HepG2 (cell line): ENCODE results near the gene COG1. TPM values are rescaled to one million over a fixed set of nuclear protein-coding genes. Genes with fewer than 3 reads are reported as not detected.
A peak's percentile ranks its signal among the peaks of the same experiment; 100 is the strongest.

ENCODE experiments used
- ATAC-seq: fragments of 200-7000 bp; cut with Tn5 transposase; 3 replicates; pipeline ENCODE4 v1.9.1; 2020; ENCODE audit warnings: mild to moderate bottlenecking, moderate library complexity
- BruUV-seq: library from RNA; stranded (reverse); fragments of 400-500 nt; replicated peaks from 2 replicates; lab custom pipeline; 2021; lab: Mats Ljungman, UMichigan
- CTCF ChIA-PET: fragments of 300-600 bp; formaldehyde crosslinking; extraction: SDS; loops from one replicate; lab custom pipeline; 2021; ENCODE audit warnings: low total read pairs, inconsistent platforms, low intra/inter-chr PET ratio; lab: Yijun Ruan, JAX
- POLR2A ChIA-PET: fragments of 350-600 bp; sonication (Branson Sonifier 250); formaldehyde crosslinking; loops from one replicate; lab custom pipeline; 2020; ENCODE audit warnings: antibody characterized with exemption, inconsistent platforms; lab: Yijun Ruan, JAX
- DNase-seq: peaks from one replicate; pipeline ENCODE4 v3.0.0-alpha.2; 2015; ENCODE audit warnings: low spot score
- FAIRE-seq: peaks from 3 replicates; lab custom pipeline; 2011; peaks lifted over from hg19 to GRCh38; lab: Jason Lieb, UNC
- H2AFZ ChIP-seq: one replicate; pipeline ENCODE4 v1.6.1; 2011; ENCODE audit warnings: low read length, inconsistent platforms
- H3K27ac ChIP-seq: fragments of 300-600 bp; 3 replicates; pipeline ENCODE4 v1.8.0; 2011; ENCODE audit warnings: mixed run types, mild to moderate bottlenecking, mixed read lengths, low read length, inconsistent platforms; ENCODE audit not compliant: insufficient read depth; ENCODE audit errors: extremely low read length
- H3K27me3 ChIP-seq, 2 experiments: fragments of 200-600 bp in 1 of 2; 2 replicates in 1 of 2; 3 replicates in 1 of 2; pipeline versions ENCODE4 v1.6.0 to v1.8.0; 2011; ENCODE audit warnings: low read length in 2 of 2, mild to moderate bottlenecking in 2 of 2, moderate library complexity in 2 of 2, inconsistent platforms in 1 of 2; ENCODE audit not compliant: insufficient read depth in 2 of 2, control insufficient read depth in 1 of 2
- H3K36me3 ChIP-seq, 2 experiments: fragments of 200-600 bp in 1 of 2; replicated peaks in 1 of 2; 2 replicates in 1 of 2; 3 replicates in 1 of 2; pipeline versions ENCODE4 v1.5.1 to v1.8.0; 2011; ENCODE audit warnings: low read length in 2 of 2, inconsistent platforms in 1 of 2; ENCODE audit not compliant: insufficient read depth in 2 of 2, control insufficient read depth in 1 of 2
- H3K4me1 ChIP-seq: 2 replicates; pipeline ENCODE4 v1.5.1; 2012; ENCODE audit warnings: low read length, inconsistent platforms; ENCODE audit not compliant: insufficient read depth
- H3K4me2 ChIP-seq: 2 replicates; pipeline ENCODE4 v1.6.0; 2011; ENCODE audit warnings: low read depth, low read length, inconsistent platforms
- H3K4me3 ChIP-seq, 3 experiments: fragments of 200-600 bp in 1 of 3; sonication (generic), shearing (Covaris generic) in 1 of 3; replicated peaks in 1 of 3; 2 replicates each; pipeline ENCODE4 v1.5.1; 2011 to 2016; ENCODE audit warnings: low read length in 3 of 3, inconsistent platforms in 2 of 3, low read depth in 2 of 3, mild to moderate bottlenecking in 2 of 3, control low read depth in 1 of 3, mixed read lengths in 1 of 3; ENCODE audit not compliant: insufficient read depth in 1 of 3
- H3K79me2 ChIP-seq: one replicate; pipeline ENCODE4 v1.6.1; 2011; ENCODE audit warnings: low read length, inconsistent platforms; ENCODE audit not compliant: insufficient read depth
- H3K9ac ChIP-seq: 2 replicates; pipeline ENCODE4 v1.6.0; 2011; ENCODE audit warnings: mild to moderate bottlenecking, low read depth, low read length, inconsistent platforms; ENCODE audit not compliant: insufficient read depth
- H3K9me3 ChIP-seq: 2 replicates; pipeline ENCODE4 v1.5.1; 2012; ENCODE audit warnings: mild to moderate bottlenecking, low read length
- H4K20me1 ChIP-seq: 2 replicates; pipeline ENCODE4 v1.6.0; 2011; ENCODE audit warnings: inconsistent platforms, mild to moderate bottlenecking, low read length, moderate library complexity; ENCODE audit not compliant: insufficient read depth
- AGO1 ChIP-seq: fragments of 200-400 bp; formaldehyde crosslinking; IDR thresholded peaks from 2 replicates; pipeline ENCODE4 v1.6.1; 2017; ENCODE audit warnings: mild to moderate bottlenecking, low read depth, low read length, moderate library complexity; ENCODE audit not compliant: poor library complexity, severe bottlenecking
- ATF6 ChIP-seq: sonication (generic); formaldehyde crosslinking; conservative IDR thresholded peaks from 2 replicates; pipeline ENCODE4 v1.4.0; 2020; ENCODE audit warnings: missing genetic modification reagents
- CAMTA2 ChIP-seq: sonication (generic); formaldehyde crosslinking; IDR thresholded peaks from 2 replicates; pipeline ENCODE4 v1.4.0; 2020; ENCODE audit warnings: mild to moderate bottlenecking, missing genetic modification reagents, borderline replicate concordance
- CBX2 ChIP-seq, 2 experiments: fragments of 200-600 bp in 1 of 2; sonication (generic); formaldehyde crosslinking in 1 of 2; IDR thresholded peaks; 2 replicates each; pipeline versions ENCODE4 v1.7.0 to v1.8.1; 2018 to 2022; ENCODE audit warnings: low read depth in 2 of 2, low read length in 1 of 2, mild to moderate bottlenecking in 1 of 2, missing genetic modification reagents in 1 of 2
- DDIT3 ChIP-seq: sonication (generic); formaldehyde crosslinking; IDR thresholded peaks from 2 replicates; pipeline ENCODE4 v1.4.0; 2020; ENCODE audit warnings: mild to moderate bottlenecking, missing genetic modification reagents
- ETS1 ChIP-seq: sonication (generic); formaldehyde crosslinking; IDR thresholded peaks from 2 replicates; pipeline ENCODE4 v1.4.0; 2020; ENCODE audit warnings: missing genetic modification reagents
- KDM1A ChIP-seq: IDR thresholded peaks from 2 replicates; pipeline ENCODE4 v1.6.1; 2016; ENCODE audit warnings: missing compliant biosample characterization
- NFRKB ChIP-seq: fragments of 450-650 bp; IDR thresholded peaks from 2 replicates; pipeline ENCODE4 v1.6.1; 2017
- RAD21 ChIP-seq: fragments of 450-650 bp; formaldehyde crosslinking; IDR thresholded peaks from 2 replicates; pipeline ENCODE4 v1.5.0; 2020; ENCODE audit warnings: mild to moderate bottlenecking
- RFXANK ChIP-seq: IDR thresholded peaks from 2 replicates; pipeline ENCODE4 v1.6.1; 2016
- SNRNP70 ChIP-seq: fragments of 200-400 bp; formaldehyde crosslinking; IDR thresholded peaks from 2 replicates; pipeline ENCODE4 v1.6.1; 2017; ENCODE audit warnings: mild to moderate bottlenecking, low read depth, low read length, moderate library complexity
- SP5 ChIP-seq: IDR thresholded peaks from 2 replicates; pipeline ENCODE4 v1.6.1; 2016; ENCODE audit warnings: low read depth, borderline replicate concordance
- SRSF1 ChIP-seq: fragments of 200-400 bp; formaldehyde crosslinking; optimal IDR thresholded peaks from 2 replicates; pipeline ENCODE3; 2017; ENCODE audit warnings: mild to moderate bottlenecking, low read depth, low read length, moderate library complexity
- TRIM22 ChIP-seq: fragments of 450-650 bp; IDR thresholded peaks from 2 replicates; pipeline ENCODE4 v1.6.1; 2017
- ZMYM2 ChIP-seq: sonication (generic); formaldehyde crosslinking; IDR thresholded peaks from 2 replicates; pipeline ENCODE4 v1.8.0; 2022; ENCODE audit warnings: mild to moderate bottlenecking, missing genetic modification reagents
- ZNF3 ChIP-seq: IDR thresholded peaks from 2 replicates; pipeline ENCODE4 v1.7.0; 2017; ENCODE audit warnings: inconsistent platforms
- ZNF614 ChIP-seq: IDR thresholded peaks from 2 replicates; pipeline ENCODE4 v1.6.1; 2018; ENCODE audit warnings: missing biosample characterization, missing genetic modification reagents, inconsistent platforms, borderline replicate concordance
- ZNF652 ChIP-seq: IDR thresholded peaks from 2 replicates; pipeline ENCODE4 v1.6.1; 2016; ENCODE audit warnings: low read depth, borderline replicate concordance
- ZNF737 ChIP-seq: sonication (generic); formaldehyde crosslinking; IDR thresholded peaks from 2 replicates; pipeline ENCODE4 v1.5.0; 2020; ENCODE audit warnings: missing genetic modification reagents, mild to moderate bottlenecking, borderline replicate concordance
- ZNF800 ChIP-seq: sonication (generic); formaldehyde crosslinking; IDR thresholded peaks from 2 replicates; pipeline ENCODE4 v1.4.0; 2020; ENCODE audit warnings: missing genetic modification reagents
- WGBS: methylation state at CpG from one replicate; pipeline ENCODE4 v1.1.6; 2017; ENCODE audit warnings: low lambda C conversion rate; 5-methylcytosine and 5-hydroxymethylcytosine counted together
- in situ Hi-C: cut with HindIII; loops from 2 replicates; pipeline ENCODE4 v1.10.0; 2017; ENCODE audit warnings: low pct_unique_long_range_greater_than_20kb; ENCODE audit not compliant: extremely low pct_ligation_motif_present
- intact Hi-C: fragments of 100-400 bp; cut with micrococcal nuclease; formaldehyde crosslinking; loops from one replicate; pipeline ENCODE4 v1.10.0; 2022; ENCODE audit not compliant: unreplicated experiment
- polyA plus RNA-seq, 8 experiments: library from polyadenylated mRNA; depleted of rRNA in 3 of 8; stranded (reverse) in 7 of 8; unstranded in 1 of 8; fragments of >200 nt; fragmentation: Illumina TruSeq in 4 of 8; extraction: Trizol in 4 of 8; gene quantifications; 2 replicates each; pipeline versions ENCODE4 v1.2.1 to v1.2.3, GENCODE V29; 2011 to 2016; ENCODE audit warnings: low read depth in 4 of 8, missing spikeins in 1 of 8, mixed read lengths in 1 of 8; ENCODE audit not compliant: insufficient read depth in 1 of 8
- total RNA-seq, 5 experiments: library from RNA; depleted of rRNA; stranded (reverse); fragments of >200 nt; fragmentation: Illumina TruSeq; extraction: Trizol; gene quantifications; 2 replicates each; pipeline ENCODE4 v1.2.3, GENCODE V29; 2016; ENCODE audit warnings: low read depth in 1 of 5

Gene COG1
- total and polyA plus RNA-seq, 2 of the 13 experiments (the other 11 are each of a cell fraction or from before 2014, with no cell fraction given) = 36.6 to 39.7 TPM

GRCh38 chr17:73174126-73174525 lies 18.7 kb upstream of the COG1 start:
- CTCF ChIA-PET = no interaction called here
- in situ Hi-C loops = no loop called here
- FAIRE-seq = no peak

More at GRCh38 chr17:73174126-73174525, 18.7 kb upstream of the COG1 start:
- no peaks in the 10 kb centered on the region for H3K79me2 ChIP-seq
- 46% methylated on average over 7 of the region's 7 CpGs for WGBS
- TF ChIP-seq RAD21 (CRISPR knock-in tag) (no peak), TRIM22 (no peak), ZNF652 (CRISPR knock-in tag) (no peak), DDIT3 (CRISPR knock-in tag) (no peak), AGO1 (no peak), CBX2 (IDR thresholded peaks at IDR 0.05; ENCODE audit: low read depth, low read length) (no peak), CBX2 (CRISPR knock-in tag; IDR thresholded peaks at IDR 0.05; ENCODE audit: low read depth) (no peak), NFRKB (no peak), SP5 (CRISPR knock-in tag) (no peak), RFXANK (CRISPR knock-in tag) (no peak), CAMTA2 (CRISPR knock-in tag) (no peak), ZMYM2 (CRISPR knock-in tag) (no peak), SNRNP70 (no peak), KDM1A (CRISPR knock-in tag) (no peak), ZNF737 (CRISPR knock-in tag) (no peak), SRSF1 (no peak), ZNF3 (no peak), ZNF800 (CRISPR knock-in tag) (no peak), ETS1 (CRISPR knock-in tag) (no peak), ZNF614 (no peak), ATF6 (CRISPR knock-in tag) (no peak)
- POLR2A ChIA-PET = no interaction called here
- H2AFZ ChIP-seq = no peak overlapping the region
- no peak for ATAC-seq
- H3K4me2 ChIP-seq = peak overlapping the region; percentile 5; the same call in 1 of the 2 replicates
- no peaks in the 10 kb centered on the region for H3K9me3 ChIP-seq
- no peaks in the 10 kb centered on the region for H3K36me3 ChIP-seq
- BruUV-seq = no TSS peak
- H3K4me3 ChIP-seq = no peak overlapping the region
- DNase-seq = no peak
- peaks cover 30% of the 10 kb centered on the region for H3K4me1 ChIP-seq
- no peaks in the 10 kb centered on the region for H4K20me1 ChIP-seq
- intact Hi-C loops = no loop called here
- no peak overlapping the region for H3K9ac ChIP-seq
- H3K27ac ChIP-seq = no peak overlapping the region
- peaks cover 7 to 30% of the 10 kb centered on the region in 2 experiments for H3K27me3 ChIP-seq
